ENCODE measurements around the gene KDM7A. TPM values are rescaled to one million over a fixed set of nuclear protein-coding genes. Genes with fewer than 3 reads are reported as not detected.
"Not testable (repeated sequence)": the region's sequence is repeated elsewhere in the genome, so short reads cannot be mapped to it uniquely, and the experiment has no call there.

KDM7A gene
- 8.9 and 10.6 TPM in 2 replicates for total RNA-seq

GRCh38 chr7:140176811-140177702, at the start of gene KDM7A:
TSS of gene KDM7A (minus strand) at chr7:140176983. CDS start at chr7:140176937, 46 bp downstream.
- peak; percentile 95 for DNase-seq

GRCh38 chr7:140225562-140226249, 48.9 kb upstream of the KDM7A start:
- DNase-seq = no peak

- no peak for DNase-seq
Measured at GRCh38 chr7:140223515-140224221, 46.9 kb upstream of the KDM7A start.

- DNase-seq = no peak
Measured at GRCh38 chr7:140222814-140223213, 46.0 kb upstream of the KDM7A start.

- no peak for DNase-seq
Measured at GRCh38 chr7:140219672-140220524, 43.1 kb upstream of the KDM7A start.

GRCh38 chr7:140218656-140219055, 41.9 kb upstream of the KDM7A start:
- no peak for DNase-seq

- no peak for DNase-seq
Measured at GRCh38 chr7:140217750-140218501, 41.1 kb upstream of the KDM7A start.

- no peak for DNase-seq
Measured at GRCh38 chr7:140215281-140215680, 38.5 kb upstream of the KDM7A start.

GRCh38 chr7:140214075-140214684, 37.4 kb upstream of the KDM7A start:
- DNase-seq = no peak

- no peak for DNase-seq
Measured at GRCh38 chr7:140213684-140214074, 36.9 kb upstream of the KDM7A start.

GRCh38 chr7:140212100-140212881, 35.5 kb upstream of the KDM7A start:
- peak; percentile 30 for DNase-seq

GRCh38 chr7:140211698-140212097, 34.9 kb upstream of the KDM7A start:
- DNase-seq = no peak

- no peak for DNase-seq
Measured at GRCh38 chr7:140209866-140210609, 33.3 kb upstream of the KDM7A start.

GRCh38 chr7:140206616-140207389, 30.0 kb upstream of the KDM7A start:
- no peak for DNase-seq

GRCh38 chr7:140205600-140205999, 28.8 kb upstream of the KDM7A start:
- DNase-seq = no peak

- DNase-seq = no peak
Measured at GRCh38 chr7:140203556-140203955, 26.8 kb upstream of the KDM7A start.

- DNase-seq = not testable (repeated sequence)
Measured at GRCh38 chr7:140202942-140203341, 26.2 kb upstream of the KDM7A start.

GRCh38 chr7:140201393-140201792, 24.6 kb upstream of the KDM7A start:
- DNase-seq = no peak
